Neuron (in vitro differentiated cells): ENCODE results near the gene LRRC57.

Source experiments
- H2AFZ ChIP-seq: one replicate; pipeline ENCODE4 v1.6.1; 2013; ENCODE audit warnings: low read depth, mild to moderate bottlenecking, inconsistent platforms, low read length, moderate library complexity
- H3K27me3 ChIP-seq: one replicate; pipeline ENCODE4 v1.6.1; 2013; ENCODE audit warnings: low read length; ENCODE audit not compliant: insufficient read depth
- H3K36me3 ChIP-seq: one replicate; pipeline ENCODE4 v1.6.1; 2013; ENCODE audit warnings: low read length; ENCODE audit not compliant: insufficient read depth
- H3K4me1 ChIP-seq: one replicate; pipeline ENCODE4 v1.6.1; 2013; ENCODE audit warnings: low read length; ENCODE audit not compliant: insufficient read depth
- H3K4me3 ChIP-seq: 2 replicates; pipeline ENCODE4 v1.5.1; 2013; ENCODE audit warnings: mild to moderate bottlenecking, low read length, moderate library complexity
- H3K9me3 ChIP-seq: one replicate; pipeline ENCODE4 v1.6.1; 2013; ENCODE audit warnings: low read length

LRRC57 gene

GRCh38 chr15:42494998-42495360 lies 53.6 kb downstream of the LRRC57 start:
- Histone ChIP-seq H3K36me3 (no peaks in the 10 kb centered on the region), H3K4me3 (peak overlapping the region; percentile 68)

DNA sequence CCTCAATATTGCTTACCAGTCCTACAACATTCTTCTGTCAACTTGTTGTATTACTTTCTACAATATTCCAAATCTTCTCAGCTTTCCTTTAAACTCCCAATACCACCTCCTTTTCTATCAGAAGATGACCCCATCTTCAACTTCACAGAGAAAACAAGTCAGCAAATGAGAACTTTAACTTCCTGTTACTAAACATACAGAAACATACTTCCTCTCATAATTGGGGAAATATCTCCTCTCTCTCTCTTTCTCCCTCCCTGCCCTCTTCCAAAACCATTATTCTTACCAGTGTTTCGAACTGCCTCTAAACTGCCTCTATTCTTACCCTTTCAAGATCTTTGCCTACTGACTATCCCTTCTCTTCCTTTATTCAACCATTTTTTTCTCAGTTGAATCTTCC lies 54.9 kb downstream of the LRRC57 start:
- Histone ChIP-seq H3K4me1 (peaks cover 12% of the 10 kb centered on the region), H3K9me3 (no peaks in the 10 kb centered on the region), H2AFZ (no peak overlapping the region), H3K36me3 (no peaks in the 10 kb centered on the region), H3K4me3 (no peak overlapping the region), H3K27me3 (no peaks in the 10 kb centered on the region)

More at GRCh38 chr15:42494998-42495360, 53.6 kb downstream of the LRRC57 start:
- Histone ChIP-seq H2AFZ (peak overlapping the region; percentile 30), H3K4me1 (peaks cover 12% of the 10 kb centered on the region), H3K27me3 (no peaks in the 10 kb centered on the region), H3K9me3 (no peaks in the 10 kb centered on the region)

- H3K9me3 ChIP-seq: no peaks in the 10 kb centered on the region
- peak overlapping the region; percentile 85 for H2AFZ ChIP-seq
- no peaks in the 10 kb centered on the region for H3K36me3 ChIP-seq
- peaks cover 11% of the 10 kb centered on the region for H3K4me1 ChIP-seq
- peak overlapping the region; percentile 90 for H3K4me3 ChIP-seq
- H3K27me3 ChIP-seq: no peaks in the 10 kb centered on the region
Measured at GRCh38 chr15:42491539-42492225, 56.9 kb downstream of the LRRC57 start.

DNA sequence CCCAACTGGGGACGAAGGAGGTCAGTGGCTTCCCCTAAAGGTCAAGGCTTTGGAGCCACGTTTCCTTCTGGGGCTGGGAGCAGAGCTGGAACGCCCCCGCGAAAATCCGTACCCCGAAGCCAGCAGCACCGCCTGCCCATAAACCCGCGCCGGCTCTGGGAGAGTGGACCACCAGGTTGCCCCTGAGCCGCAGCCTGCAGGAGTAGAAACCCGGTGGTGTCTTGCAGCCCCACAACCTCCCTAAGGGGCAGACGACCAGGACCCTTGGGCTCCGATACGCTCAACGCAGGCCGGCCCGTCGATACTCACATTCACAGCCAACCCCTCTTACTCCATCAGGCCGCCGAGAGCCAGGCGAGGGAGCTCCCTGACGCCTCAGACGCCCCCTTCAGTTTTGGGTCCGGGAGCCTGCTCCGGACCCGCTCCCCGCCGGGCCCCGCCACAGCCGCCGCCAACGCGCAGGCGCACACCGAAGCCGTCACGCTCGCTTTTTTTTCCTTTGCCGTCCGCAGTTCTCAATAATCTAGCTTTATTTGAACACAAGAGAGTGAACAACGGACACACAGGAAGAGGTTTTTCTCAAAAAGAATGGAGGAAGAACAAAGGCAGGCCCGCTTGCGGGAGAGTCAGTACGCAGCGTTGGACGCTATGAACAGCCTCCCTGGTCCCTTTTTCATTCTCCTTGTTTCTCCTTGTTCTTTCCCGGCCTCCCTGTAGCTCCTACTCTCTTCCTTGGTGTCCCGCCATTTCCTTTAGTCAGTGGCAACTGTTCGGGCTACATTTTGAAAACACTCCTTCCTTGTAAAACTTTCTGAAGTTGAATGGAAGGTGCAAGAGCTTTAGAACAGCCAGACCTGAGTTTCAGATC lies 57.7 kb downstream of the LRRC57 start, which contains the start of gene ZNF106:
Gene ZNF106, minus strand, starts transcription at position 471 of the 868 bp plus-strand sequence. CDS start 18,852 bp downstream, outside the sequence.
- Histone ChIP-seq H3K27me3 (no peaks in the 10 kb centered on the region), H3K4me3 (peak within 1 kb of the TSS; percentile 90), H3K36me3 (no peaks in the 10 kb centered on the region), H2AFZ (peak within 1 kb of the TSS; percentile 85), H3K9me3 (no peaks in the 10 kb centered on the region), H3K4me1 (peaks cover 7% of the 10 kb centered on the region)

DNA sequence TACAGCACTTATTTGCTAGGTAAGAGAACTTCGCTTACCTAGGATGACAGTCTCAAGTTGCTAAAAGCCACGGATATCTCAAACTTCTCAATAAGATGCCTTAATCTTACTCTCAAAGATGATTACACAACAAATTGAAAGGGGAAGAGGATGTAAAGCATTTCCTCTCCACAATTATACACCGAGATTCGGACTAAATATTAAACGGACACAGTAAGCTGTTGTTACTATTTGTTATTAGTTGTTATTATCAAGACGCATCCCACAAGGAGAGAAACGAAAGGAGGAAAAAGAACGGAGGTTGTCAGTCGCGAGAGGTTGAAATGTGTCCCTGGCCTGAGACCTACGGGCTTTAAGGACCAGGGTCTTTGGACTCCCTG lies 58.3 kb downstream of the LRRC57 start:
- peak overlapping the region; percentile 85 for H2AFZ ChIP-seq
- H3K4me1 ChIP-seq: peaks cover 7% of the 10 kb centered on the region
- no peaks in the 10 kb centered on the region for H3K9me3 ChIP-seq
- no peaks in the 10 kb centered on the region for H3K27me3 ChIP-seq
- H3K36me3 ChIP-seq: no peaks in the 10 kb centered on the region
- peak overlapping the region; percentile 90 for H3K4me3 ChIP-seq
